HFF-Myc (cell line): ENCODE measurements around the gene MVK.

Source experiments
- DNase-seq: peaks from one replicate; pipeline ENCODE4 v3.0.0-alpha.2; 2011; ENCODE audit warnings: low read depth; ENCODE audit errors: extremely low read depth
- H3K4me3 ChIP-seq: replicated peaks from 2 replicates; pipeline ENCODE4 v1.5.1; 2011; ENCODE audit warnings: low read depth, mild to moderate bottlenecking, control low read depth, low read length
- TF ChIP-seq, protein P1 (sequence below): IDR thresholded peaks from 2 replicates; pipeline ENCODE4 v1.5.1; 2012; ENCODE audit warnings: mild to moderate bottlenecking, low read depth, low read length, control low read depth; ENCODE audit errors: missing control alignments

MVK gene

DNA sequence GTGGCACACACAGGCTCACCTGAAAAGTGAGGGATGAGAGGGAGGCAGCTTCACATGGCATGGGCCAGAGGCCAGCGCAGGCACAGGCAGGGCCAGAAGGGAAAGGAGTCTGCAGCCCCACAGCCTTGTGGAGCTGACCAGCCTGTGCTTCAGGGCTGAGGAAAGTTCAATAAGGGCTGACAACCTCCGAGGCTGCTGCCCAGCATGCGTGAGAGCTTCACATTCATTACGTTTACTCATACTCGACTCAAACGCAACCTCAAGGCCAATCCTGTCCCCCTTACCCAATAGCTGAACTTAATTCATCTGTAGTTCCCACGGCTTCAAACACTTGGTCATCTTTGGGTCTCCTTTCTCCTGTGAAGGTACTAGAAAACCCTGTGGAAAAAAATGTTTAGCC lies 5.1 kb upstream of the MVK start:
- DNase-seq = no peak
- H3K4me3 ChIP-seq = no peak overlapping the region
- TF ChIP-seq, protein P1, sequence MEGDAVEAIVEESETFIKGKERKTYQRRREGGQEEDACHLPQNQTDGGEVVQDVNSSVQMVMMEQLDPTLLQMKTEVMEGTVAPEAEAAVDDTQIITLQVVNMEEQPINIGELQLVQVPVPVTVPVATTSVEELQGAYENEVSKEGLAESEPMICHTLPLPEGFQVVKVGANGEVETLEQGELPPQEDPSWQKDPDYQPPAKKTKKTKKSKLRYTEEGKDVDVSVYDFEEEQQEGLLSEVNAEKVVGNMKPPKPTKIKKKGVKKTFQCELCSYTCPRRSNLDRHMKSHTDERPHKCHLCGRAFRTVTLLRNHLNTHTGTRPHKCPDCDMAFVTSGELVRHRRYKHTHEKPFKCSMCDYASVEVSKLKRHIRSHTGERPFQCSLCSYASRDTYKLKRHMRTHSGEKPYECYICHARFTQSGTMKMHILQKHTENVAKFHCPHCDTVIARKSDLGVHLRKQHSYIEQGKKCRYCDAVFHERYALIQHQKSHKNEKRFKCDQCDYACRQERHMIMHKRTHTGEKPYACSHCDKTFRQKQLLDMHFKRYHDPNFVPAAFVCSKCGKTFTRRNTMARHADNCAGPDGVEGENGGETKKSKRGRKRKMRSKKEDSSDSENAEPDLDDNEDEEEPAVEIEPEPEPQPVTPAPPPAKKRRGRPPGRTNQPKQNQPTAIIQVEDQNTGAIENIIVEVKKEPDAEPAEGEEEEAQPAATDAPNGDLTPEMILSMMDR = no peak

GRCh38 chr12:109571773-109572505 lies 1.7 kb upstream of the MVK start:
- DNase-seq = no peak
- no peak overlapping the region; the same call in 1 of the 2 replicates for H3K4me3 ChIP-seq
- TF ChIP-seq, protein P1 = no peak

DNA sequence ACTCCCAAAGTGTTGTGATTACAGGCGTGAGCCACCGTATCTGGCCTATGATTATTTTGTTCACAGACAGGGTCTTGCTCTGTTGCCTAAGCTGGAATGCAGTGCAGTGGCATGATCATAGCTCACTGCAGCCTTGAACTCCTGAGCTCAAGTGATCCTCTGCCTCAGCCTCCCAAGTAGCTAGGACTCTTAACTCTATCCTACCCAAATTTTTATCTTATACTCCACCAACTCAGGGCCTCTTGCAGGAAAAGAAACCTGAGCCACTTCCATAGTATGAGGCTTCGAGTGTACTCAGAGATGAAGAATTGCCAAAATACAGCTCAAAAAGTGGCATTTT lies 1.1 kb upstream of the MVK start:
- peak overlapping the region; percentile 70 for H3K4me3 ChIP-seq
- DNase-seq = no peak
- TF ChIP-seq, protein P1 = no peak

- H3K4me3 ChIP-seq = peak overlapping the region; percentile 70
- TF ChIP-seq, protein P1 = no peak
- DNase-seq = no peak
Observed at GRCh38 chr12:109573914-109574244, 285 bp downstream of the MVK start.

DNA sequence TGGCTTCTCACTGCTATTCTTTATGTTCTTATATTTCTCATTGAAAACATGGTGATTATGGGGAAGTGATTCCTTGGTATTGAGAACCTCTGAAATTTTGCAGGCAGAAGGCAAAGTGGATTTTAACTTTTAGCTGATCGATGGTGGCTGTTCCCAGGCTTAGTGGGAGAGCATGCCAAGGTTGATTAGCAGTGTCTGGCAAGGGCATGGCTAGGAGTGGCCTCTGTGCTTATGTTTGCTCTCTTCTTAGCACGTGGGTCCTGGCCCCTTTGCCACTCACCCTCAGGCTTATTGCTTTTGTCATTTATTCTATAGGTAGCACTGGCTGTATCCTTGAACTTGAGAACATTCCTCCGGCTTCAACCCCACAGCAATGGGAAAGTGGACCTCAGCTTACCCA lies 2.1 kb downstream of the MVK start:
- no peak overlapping the region for H3K4me3 ChIP-seq
- no peak for DNase-seq
- TF ChIP-seq, protein P1 = no peak

- TF ChIP-seq, protein P1 = no peak
- H3K4me3 ChIP-seq = no peak overlapping the region
- no peak for DNase-seq
Observed at GRCh38 chr12:109577311-109577710, 3.7 kb downstream of the MVK start.
